Cerebellar cortex (tissue), 1 donor: ENCODE measurements around the gene KATNAL1.
"Not testable (repeated sequence)": the region's sequence is repeated elsewhere in the genome, so short reads cannot be mapped to it uniquely, and the experiment has no call there.

ENCODE experiments used
- DNase-seq: peaks from one replicate; pipeline ENCODE4 v3.0.0-alpha.2; 2015; ENCODE audit warnings: low spot score

KATNAL1 gene

DNA sequence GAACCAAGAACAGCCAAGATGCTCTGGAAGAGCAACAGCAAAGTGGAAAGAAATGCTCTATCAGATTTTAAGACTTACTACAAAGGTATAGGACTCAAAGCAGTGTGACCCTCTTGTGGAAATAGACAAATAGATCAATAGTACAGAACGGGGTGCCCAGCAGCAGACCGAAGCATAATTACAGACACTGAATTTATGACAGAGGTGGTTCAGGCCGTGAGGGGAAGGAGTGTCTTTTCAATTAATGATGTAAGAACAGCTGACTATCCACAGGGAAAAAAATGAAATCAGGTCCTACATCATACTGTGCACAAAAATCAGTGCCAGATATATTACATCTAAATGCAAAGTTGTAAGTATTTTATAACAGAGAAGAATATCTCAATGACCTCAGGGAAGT lies 95.6 kb downstream of the KATNAL1 start:
- DNase-seq: no peak

DNA sequence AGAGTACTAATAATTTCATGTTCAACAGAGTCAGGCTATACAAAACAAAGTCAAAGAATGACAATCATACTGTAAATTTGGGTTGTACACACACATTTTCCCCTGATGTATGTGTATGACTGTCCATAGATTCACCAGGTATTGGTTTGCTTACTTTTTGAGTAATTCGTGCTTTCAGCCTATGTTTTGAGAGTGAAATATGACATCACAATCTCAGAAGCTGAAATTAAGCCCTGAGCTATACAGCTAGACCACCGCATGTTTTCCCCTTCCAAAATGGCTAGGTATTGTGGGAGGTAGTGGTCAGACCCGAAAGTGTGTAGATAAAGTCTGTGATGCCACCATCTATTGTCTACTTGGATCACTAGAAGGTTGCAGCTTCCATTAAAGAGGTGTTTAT lies 102.8 kb downstream of the KATNAL1 start:
- DNase-seq: no peak

- peak; percentile 69 for DNase-seq
Measured at GRCh38 chr13:30196025-30196424, 111.3 kb downstream of the KATNAL1 start.

GRCh38 chr13:30194906-30195305 lies 112.4 kb downstream of the KATNAL1 start:
- no peak for DNase-seq

- DNase-seq: no peak
Measured at GRCh38 chr13:30193279-30194234, 113.8 kb downstream of the KATNAL1 start.

- no peak for DNase-seq
Measured at GRCh38 chr13:30192320-30193093, 114.8 kb downstream of the KATNAL1 start.

- no peak for DNase-seq
Measured at GRCh38 chr13:30191491-30192100, 115.8 kb downstream of the KATNAL1 start.

- DNase-seq: no peak
Measured at GRCh38 chr13:30186634-30187415, 120.5 kb downstream of the KATNAL1 start.

- DNase-seq: no peak
Measured at GRCh38 chr13:30181888-30182651, 125.3 kb downstream of the KATNAL1 start.

DNA sequence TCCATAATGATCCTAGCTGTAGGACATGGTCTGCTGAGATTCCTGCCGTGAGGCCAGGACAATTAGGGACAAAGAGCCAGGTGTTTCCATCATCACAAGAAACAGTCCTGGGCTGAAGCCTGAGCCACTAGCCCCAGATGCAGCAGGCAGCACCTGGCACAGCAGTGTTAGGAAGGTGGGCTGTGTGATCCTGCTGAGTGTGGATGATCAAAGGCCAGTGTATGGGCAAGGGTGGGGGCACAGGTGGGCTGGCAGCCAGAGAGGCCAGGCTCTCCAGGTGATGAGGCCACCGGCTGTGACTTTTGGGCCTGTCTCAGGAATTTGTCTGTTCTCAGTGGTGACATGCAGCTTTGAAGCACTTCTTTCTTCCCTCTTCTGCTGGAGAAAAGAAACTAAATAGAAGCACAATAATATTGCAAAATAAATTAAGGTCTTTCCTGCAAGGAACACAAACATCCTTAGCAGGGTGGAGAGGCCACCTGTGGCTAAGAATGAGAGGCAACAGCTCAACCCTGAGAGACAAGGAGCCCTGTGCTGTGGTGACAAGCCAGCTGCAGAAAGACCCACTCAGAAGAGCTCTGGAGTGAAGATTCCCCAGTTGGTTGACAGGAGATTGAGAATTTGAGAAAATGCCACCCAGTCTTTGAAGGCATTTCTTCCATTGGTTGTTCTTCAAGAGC lies 127.6 kb downstream of the KATNAL1 start:
- DNase-seq: no peak

GRCh38 chr13:30178976-30179375 lies 128.4 kb downstream of the KATNAL1 start:
- peak; percentile 80 for DNase-seq

DNA sequence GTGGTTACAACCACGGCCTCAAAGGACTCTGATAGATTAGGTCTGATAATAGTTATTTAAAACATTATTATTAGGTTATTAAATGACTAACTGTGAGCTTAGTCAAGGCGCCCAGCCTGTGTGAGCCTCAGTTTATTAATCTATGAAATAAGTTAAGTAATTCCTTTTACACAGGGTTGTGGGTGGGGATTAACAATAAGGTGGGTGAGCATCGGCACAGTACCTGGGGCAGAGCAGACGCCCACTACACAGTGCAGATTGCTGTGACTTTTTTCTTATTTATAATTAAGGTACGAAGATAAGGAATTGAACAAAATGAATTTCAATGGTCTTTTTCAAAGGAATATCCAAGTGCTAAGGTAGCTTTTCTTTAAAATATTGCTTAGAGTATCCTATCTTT lies 132.2 kb downstream of the KATNAL1 start:
- DNase-seq: no peak

- DNase-seq: not testable (repeated sequence)
Measured at GRCh38 chr13:30174250-30174649, 133.1 kb downstream of the KATNAL1 start.

- DNase-seq: no peak
Measured at GRCh38 chr13:30173303-30173610, 134.1 kb downstream of the KATNAL1 start.

GRCh38 chr13:30172593-30173302 lies 134.6 kb downstream of the KATNAL1 start:
- no peak for DNase-seq

GRCh38 chr13:30170569-30170968 lies 136.8 kb downstream of the KATNAL1 start:
- DNase-seq: no peak

DNA sequence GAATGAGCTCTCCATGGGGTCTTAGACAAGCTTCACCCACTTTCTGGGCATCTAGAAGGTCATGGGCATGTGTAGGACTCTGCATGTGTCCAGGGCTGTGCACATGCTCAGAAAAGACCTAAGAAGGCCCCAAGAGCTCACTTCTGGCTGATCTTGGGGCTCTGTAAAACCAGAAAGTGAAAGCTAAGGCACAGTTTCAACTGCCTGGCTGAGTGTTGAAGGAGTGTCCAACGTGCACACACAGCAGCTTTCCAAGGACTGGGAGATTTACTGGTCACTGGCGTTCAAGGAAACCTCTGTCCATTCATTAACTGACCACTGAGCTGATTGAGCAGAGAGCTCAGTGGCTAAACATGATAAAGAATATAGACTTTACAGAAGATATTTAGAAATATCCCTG lies 137.9 kb downstream of the KATNAL1 start:
- DNase-seq: no peak

GRCh38 chr13:30165796-30166195 lies 141.6 kb downstream of the KATNAL1 start:
- peak; percentile 75 for DNase-seq

GRCh38 chr13:30165071-30165470 lies 142.3 kb downstream of the KATNAL1 start:
- peak; percentile 69 for DNase-seq

DNA sequence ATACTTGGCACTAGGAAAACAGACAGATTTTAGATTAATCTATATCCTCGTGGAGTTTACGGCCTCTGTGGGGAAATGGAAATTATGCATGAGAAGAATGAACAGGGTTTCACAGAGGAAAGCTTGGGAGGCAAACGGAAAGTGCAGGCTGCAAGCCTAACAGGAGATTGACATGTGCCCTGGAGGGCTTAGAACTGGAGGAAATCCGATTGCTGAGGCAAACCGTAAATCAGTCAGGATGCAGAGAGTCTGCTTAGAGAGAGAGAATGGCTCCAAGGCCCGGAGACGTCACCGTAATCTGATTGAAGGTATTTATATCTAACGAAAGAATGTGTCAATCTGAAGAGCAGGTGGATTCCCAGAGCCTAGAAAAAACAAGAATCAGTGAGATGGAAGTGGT lies 143.2 kb downstream of the KATNAL1 start:
- DNase-seq: no peak
